PC-3 (cell line): ENCODE measurements around the gene AGBL1. TPM values are rescaled to one million over a fixed set of nuclear protein-coding genes. Genes with fewer than 3 reads are reported as not detected.

Experiments used
- ATAC-seq: fragments of 200-7000 bp; cut with Tn5 transposase; 2 replicates; pipeline ENCODE4 v1.9.1; 2020; ENCODE audit warnings: mild to moderate bottlenecking, moderate library complexity
- BruUV-seq: library from RNA; stranded (reverse); fragments of 400-500 nt; replicated peaks from 2 replicates; lab custom pipeline; 2021; lab: Mats Ljungman, UMichigan
- CTCF ChIA-PET: fragments of 300-600 bp; sonication (Branson Sonifier 250); formaldehyde crosslinking; loops from one replicate; lab custom pipeline; 2022; ENCODE audit warnings: antibody characterized with exemption; lab: Charles Lee
- POLR2A ChIA-PET: fragments of 300-600 bp; sonication (Branson Sonifier 250); formaldehyde crosslinking; loops from one replicate; lab custom pipeline; 2022; ENCODE audit warnings: antibody characterized with exemption; ENCODE audit not compliant: unreplicated experiment; lab: Charles Lee
- DNase-seq: peaks from one replicate; pipeline ENCODE4 v3.0.0-alpha.2; 2015
- H2AFZ ChIP-seq: fragments of 300-600 bp; sonication (generic); 2 replicates; pipeline ENCODE4 v1.6.0; 2016; ENCODE audit warnings: antibody characterized with exemption, low read length
- H3F3A ChIP-seq: fragments of 300-600 bp; sonication (generic); one replicate; pipeline ENCODE4 v1.6.0; 2017; ENCODE audit warnings: antibody characterized with exemption, low read length, control low read depth, mild to moderate bottlenecking; ENCODE audit not compliant: unreplicated experiment
- H3K27ac ChIP-seq: fragments of 300-600 bp; sonication (generic); 2 replicates; pipeline ENCODE4 v1.5.1; 2016; ENCODE audit warnings: mild to moderate bottlenecking, low read length
- H3K27me3 ChIP-seq: fragments of 300-600 bp; sonication (generic); 2 replicates; pipeline ENCODE4 v1.6.1; 2016; ENCODE audit warnings: low read length, mixed read lengths
- H3K36me3 ChIP-seq: fragments of 300-600 bp; sonication (generic); 2 replicates; pipeline ENCODE4 v1.6.1; 2016; ENCODE audit warnings: low read depth, mixed run types, low read length, mixed read lengths
- H3K4me1 ChIP-seq: fragments of 300-600 bp; sonication (generic); 2 replicates; pipeline ENCODE4 v1.5.1; 2016; ENCODE audit warnings: low read length; ENCODE audit not compliant: insufficient read depth
- H3K4me2 ChIP-seq: fragments of 300-600 bp; sonication (generic); 2 replicates; pipeline ENCODE4 v1.6.0; 2016; ENCODE audit warnings: low read length
- H3K4me3 ChIP-seq: fragments of 300-600 bp; sonication (generic); 2 replicates; pipeline ENCODE4 v1.5.1; 2016; ENCODE audit warnings: mild to moderate bottlenecking, low read length, mixed read lengths
- H3K79me2 ChIP-seq: fragments of 300-600 bp; sonication (generic); 2 replicates; pipeline ENCODE4 v1.6.1; 2017; ENCODE audit warnings: low read length, mixed read lengths
- H3K9ac ChIP-seq: fragments of 300-600 bp; sonication (generic); 2 replicates; pipeline ENCODE4 v1.6.0; 2016; ENCODE audit warnings: mild to moderate bottlenecking, low read length
- H3K9me2 ChIP-seq: fragments of 300-600 bp; sonication (generic); replicated peaks from 2 replicates; pipeline ENCODE4 v1.6.1; 2016; ENCODE audit warnings: mixed run types, low read length, mixed read lengths
- H3K9me3 ChIP-seq: fragments of 300-600 bp; sonication (generic); 2 replicates; pipeline ENCODE4 v1.6.1; 2016; ENCODE audit warnings: low read length, mixed read lengths
- H4K20me1 ChIP-seq: fragments of 300-600 bp; sonication (generic); 2 replicates; pipeline ENCODE4 v1.6.1; 2016; ENCODE audit warnings: low read length, mixed read lengths
- EZH2 ChIP-seq: fragments of 300-600 bp; sonication (generic); IDR thresholded peaks from one replicate; pipeline ENCODE4 v1.6.1; 2017; ENCODE audit warnings: antibody characterized with exemption, mild to moderate bottlenecking, low read length; ENCODE audit not compliant: unreplicated experiment
- EZH2phosphoT487 ChIP-seq: fragments of 300-600 bp; sonication (generic); IDR thresholded peaks from 2 replicates; pipeline ENCODE4 v1.6.1; 2018; ENCODE audit warnings: mild to moderate bottlenecking, antibody characterized with exemption, low read length, borderline replicate concordance
- intact Hi-C: fragments of 100-400 bp; cut with micrococcal nuclease; formaldehyde crosslinking; loops from 2 replicates; pipeline ENCODE4 v1.9.0; 2023
- total RNA-seq: library from RNA; depleted of rRNA; stranded (reverse); fragments of >200 nt; gene quantifications from 2 replicates; pipeline ENCODE4 v1.2.3, GENCODE V29; 2014
- TF ChIP-seq, protein P1 (sequence below): fragments of 300-600 bp; sonication (generic); conservative IDR thresholded peaks from 2 replicates; pipeline ENCODE4 v1.5.1; 2017; ENCODE audit warnings: antibody characterized with exemption, low read depth, mild to moderate bottlenecking, low read length

The AGBL1 gene
- total RNA-seq, 1 experiment from 2014 or later = not detected

DNA sequence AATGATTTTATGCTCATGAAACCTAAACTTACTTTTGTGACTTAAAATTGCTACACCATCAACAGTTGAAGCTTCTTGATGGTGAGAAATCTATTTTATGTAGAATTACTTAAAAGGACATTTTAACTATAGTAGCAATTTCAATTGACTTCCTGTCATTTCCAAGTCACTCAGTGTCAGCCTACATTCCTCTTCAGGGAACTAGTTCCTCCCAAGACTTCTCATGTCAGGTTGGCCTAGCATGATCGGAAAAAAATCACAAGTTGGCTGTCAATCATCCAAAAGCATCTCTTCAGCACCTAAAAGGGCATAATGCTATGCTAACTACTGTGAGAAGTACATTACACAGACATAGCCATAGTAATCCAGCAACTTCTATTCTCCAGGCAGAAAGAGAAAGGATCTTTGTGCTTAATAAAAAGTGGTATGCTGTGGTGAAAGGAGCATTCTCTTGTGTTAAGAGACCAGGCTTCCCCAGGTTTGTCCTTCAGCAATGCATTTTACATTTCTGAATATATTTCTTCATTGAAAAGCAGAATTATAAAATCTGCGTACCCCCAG, 893.7 kb downstream of the AGBL1 start:
- TF ChIP-seq EZH2phosphoT487 = no peak
- no peak for TF ChIP-seq EZH2
- TF ChIP-seq, protein P1, sequence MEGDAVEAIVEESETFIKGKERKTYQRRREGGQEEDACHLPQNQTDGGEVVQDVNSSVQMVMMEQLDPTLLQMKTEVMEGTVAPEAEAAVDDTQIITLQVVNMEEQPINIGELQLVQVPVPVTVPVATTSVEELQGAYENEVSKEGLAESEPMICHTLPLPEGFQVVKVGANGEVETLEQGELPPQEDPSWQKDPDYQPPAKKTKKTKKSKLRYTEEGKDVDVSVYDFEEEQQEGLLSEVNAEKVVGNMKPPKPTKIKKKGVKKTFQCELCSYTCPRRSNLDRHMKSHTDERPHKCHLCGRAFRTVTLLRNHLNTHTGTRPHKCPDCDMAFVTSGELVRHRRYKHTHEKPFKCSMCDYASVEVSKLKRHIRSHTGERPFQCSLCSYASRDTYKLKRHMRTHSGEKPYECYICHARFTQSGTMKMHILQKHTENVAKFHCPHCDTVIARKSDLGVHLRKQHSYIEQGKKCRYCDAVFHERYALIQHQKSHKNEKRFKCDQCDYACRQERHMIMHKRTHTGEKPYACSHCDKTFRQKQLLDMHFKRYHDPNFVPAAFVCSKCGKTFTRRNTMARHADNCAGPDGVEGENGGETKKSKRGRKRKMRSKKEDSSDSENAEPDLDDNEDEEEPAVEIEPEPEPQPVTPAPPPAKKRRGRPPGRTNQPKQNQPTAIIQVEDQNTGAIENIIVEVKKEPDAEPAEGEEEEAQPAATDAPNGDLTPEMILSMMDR = no peak
- DNase-seq (no peak), ATAC-seq (no peak)
- intact Hi-C loops = no loop called here
- H3K36me3 ChIP-seq = no peaks in the 10 kb centered on the region
- POLR2A ChIA-PET = no interaction called here
- no peaks in the 10 kb centered on the region for H3K9me3 ChIP-seq
- no peaks in the 10 kb centered on the region for H4K20me1 ChIP-seq
- no peaks in the 10 kb centered on the region for H3K9me2 ChIP-seq
- no peaks in the 10 kb centered on the region for H3K79me2 ChIP-seq
- H3F3A ChIP-seq = no peaks in the 10 kb centered on the region
- no peak overlapping the region for H3K4me2 ChIP-seq
- H3K9ac ChIP-seq = no peak overlapping the region
- CTCF ChIA-PET = no interaction called here
- H3K4me1 ChIP-seq = no peaks in the 10 kb centered on the region
- H3K4me3 ChIP-seq = no peak overlapping the region
- H3K27me3 ChIP-seq = no peaks in the 10 kb centered on the region
- no peak overlapping the region for H2AFZ ChIP-seq
- H3K27ac ChIP-seq = no peak overlapping the region
- BruUV-seq = no TSS peak

DNA sequence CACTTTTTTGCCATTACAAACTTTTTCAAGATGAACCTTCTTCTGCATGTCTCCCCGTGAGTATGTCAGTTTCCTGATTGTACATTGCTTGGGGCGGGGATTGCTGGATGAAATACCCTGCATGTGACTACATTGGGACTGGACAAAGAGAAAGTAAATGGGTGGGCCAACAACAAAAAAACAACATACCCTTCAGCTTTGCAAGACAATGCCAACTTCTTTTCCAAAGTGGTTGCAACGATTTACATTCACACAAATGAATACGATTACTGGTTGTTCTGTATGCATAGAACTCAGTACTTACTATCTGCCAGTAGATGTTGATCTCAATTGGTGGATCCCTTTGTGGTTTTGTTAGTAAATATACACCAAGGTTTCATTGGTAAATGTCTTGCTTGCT, 908.4 kb downstream of the AGBL1 start:
- H4K20me1 ChIP-seq = no peaks in the 10 kb centered on the region
- TF ChIP-seq EZH2phosphoT487 (no peak), EZH2 (no peak)
- TF ChIP-seq, protein P1 = no peak
- H3K4me1 ChIP-seq = no peaks in the 10 kb centered on the region
- H3K4me3 ChIP-seq = no peak overlapping the region
- no peaks in the 10 kb centered on the region for H3K27me3 ChIP-seq
- no peaks in the 10 kb centered on the region for H3K9me2 ChIP-seq
- H2AFZ ChIP-seq = no peak overlapping the region
- H3K9me3 ChIP-seq = no peaks in the 10 kb centered on the region
- no peaks in the 10 kb centered on the region for H3F3A ChIP-seq
- ChIA-PET CTCF (no interaction called here), POLR2A (no interaction called here)
- ATAC-seq (no peak), DNase-seq (no peak)
- H3K4me2 ChIP-seq = no peak overlapping the region
- no peaks in the 10 kb centered on the region for H3K36me3 ChIP-seq
- BruUV-seq = no TSS peak
- H3K9ac ChIP-seq = no peak overlapping the region
- H3K27ac ChIP-seq = no peak overlapping the region
- intact Hi-C loops = no loop called here
- H3K79me2 ChIP-seq = no peaks in the 10 kb centered on the region

DNA sequence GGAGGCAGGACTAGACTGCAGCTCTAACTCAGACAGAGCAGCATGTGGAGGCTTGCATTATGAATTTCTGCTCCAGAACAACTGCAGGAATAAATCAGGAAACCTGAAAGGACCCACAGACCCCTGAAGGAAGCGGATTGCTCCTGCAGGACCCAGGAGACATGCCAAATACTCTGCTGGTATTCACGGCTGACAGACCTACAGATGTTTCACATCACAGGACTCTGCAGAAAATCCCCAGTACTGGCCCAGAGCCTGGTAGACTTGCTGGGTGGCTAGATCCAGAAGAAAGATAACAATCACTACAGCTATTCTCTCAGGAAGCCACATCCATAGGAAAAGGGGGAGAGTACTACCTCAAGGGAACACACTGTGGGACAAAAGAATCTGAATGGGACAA, 942.1 kb downstream of the AGBL1 start:
- H3K27ac ChIP-seq = no peak overlapping the region
- no peaks in the 10 kb centered on the region for H3K9me3 ChIP-seq
- H3K36me3 ChIP-seq = no peaks in the 10 kb centered on the region
- H3K4me1 ChIP-seq = no peaks in the 10 kb centered on the region
- H3K9me2 ChIP-seq = no peaks in the 10 kb centered on the region
- no peak for TF ChIP-seq EZH2
- no peaks in the 10 kb centered on the region for H4K20me1 ChIP-seq
- H2AFZ ChIP-seq = no peak overlapping the region
- DNase-seq (no peak), ATAC-seq (no peak)
- H3K4me3 ChIP-seq = no peak overlapping the region
- intact Hi-C loops = no loop called here
- no peaks in the 10 kb centered on the region for H3K27me3 ChIP-seq
- no TSS peak for BruUV-seq
- no peak overlapping the region for H3K4me2 ChIP-seq
- CTCF ChIA-PET = no interaction called here
- no peak overlapping the region for H3K9ac ChIP-seq
- no peaks in the 10 kb centered on the region for H3F3A ChIP-seq
- no peaks in the 10 kb centered on the region for H3K79me2 ChIP-seq
- POLR2A ChIA-PET = no interaction called here
